CD14-positive monocyte (primary cell): ENCODE measurements around the gene FMO1. TPM values are rescaled to one million over a fixed set of nuclear protein-coding genes. Genes with fewer than 3 reads are reported as not detected.

Experiments
- DNase-seq, 3 donors: peaks; one replicate each; pipeline ENCODE4 v3.0.0-alpha.2; 2011 to 2022
- H2AFZ ChIP-seq: 2 replicates; pipeline ENCODE4 v1.6.0; 2012; ENCODE audit warnings: mild to moderate bottlenecking, low read depth, low read length, inconsistent platforms; ENCODE audit not compliant: insufficient read depth, poor library complexity, severe bottlenecking
- H3K27ac ChIP-seq, 2 donors: 1 replicate in 1 of 2; 2 replicates in 1 of 2; pipeline ENCODE4 v1.5.1; 2012 to 2013; ENCODE audit warnings: low read length in 2 of 2, control low read depth in 1 of 2, inconsistent platforms in 1 of 2, low read depth in 1 of 2, mild to moderate bottlenecking in 1 of 2
- H3K27me3 ChIP-seq, 2 donors: one replicate each; pipeline versions ENCODE4 v1.6.0 to v1.6.1; 2011 to 2013; ENCODE audit warnings: low read length in 2 of 2; ENCODE audit not compliant: control insufficient read depth in 2 of 2, insufficient read depth in 2 of 2
- H3K36me3 ChIP-seq, 2 donors: replicated peaks in 1 of 2; 1 replicate in 1 of 2; 2 replicates in 1 of 2; pipeline versions ENCODE4 v1.5.1 to v1.6.1; 2012 to 2013; ENCODE audit warnings: low read length in 2 of 2, control low read depth in 1 of 2, inconsistent platforms in 1 of 2, mild to moderate bottlenecking in 1 of 2; ENCODE audit not compliant: insufficient read depth in 2 of 2, control insufficient read depth in 1 of 2
- H3K4me1 ChIP-seq, 2 donors: 1 replicate in 1 of 2; 2 replicates in 1 of 2; pipeline versions ENCODE4 v1.5.1 to v1.6.1; 2012 to 2013; ENCODE audit warnings: low read length in 2 of 2, control low read depth in 1 of 2, inconsistent platforms in 1 of 2, mild to moderate bottlenecking in 1 of 2, moderate library complexity in 1 of 2; ENCODE audit not compliant: insufficient read depth in 2 of 2, control insufficient read depth in 1 of 2
- H3K4me2 ChIP-seq: replicated peaks from 2 replicates; pipeline ENCODE3; 2012; ENCODE audit warnings: low read length, moderate library complexity, mild to moderate bottlenecking; ENCODE audit not compliant: poor library complexity, severe bottlenecking; ENCODE audit errors: extremely low read depth
- H3K4me3 ChIP-seq, 3 experiments: fragments of 200-600 bp in 1 of 3; sonication (generic) in 1 of 3; replicated peaks in 1 of 3; 1 replicate in 2 of 3; 2 replicates in 1 of 3; pipeline ENCODE4 v1.5.1; 2011 to 2013; ENCODE audit warnings: low read length in 3 of 3, mild to moderate bottlenecking in 3 of 3, control low read depth in 2 of 3, low read depth in 2 of 3, inconsistent platforms in 1 of 3, moderate library complexity in 1 of 3
- H3K79me2 ChIP-seq: 2 replicates; pipeline ENCODE4 v1.6.0; 2012; ENCODE audit warnings: mild to moderate bottlenecking, control low read depth, inconsistent platforms, low read length, moderate library complexity; ENCODE audit not compliant: insufficient read depth
- H3K9ac ChIP-seq: 2 replicates; pipeline ENCODE4 v1.6.0; 2017; ENCODE audit warnings: low read length, mild to moderate bottlenecking; ENCODE audit not compliant: insufficient read depth, poor library complexity, severe bottlenecking
- H3K9me3 ChIP-seq, 2 donors: replicated peaks in 1 of 2; 1 replicate in 1 of 2; 2 replicates in 1 of 2; pipeline versions ENCODE4 v1.5.1 to v1.6.1; 2012 to 2013; ENCODE audit warnings: low read length in 2 of 2, control low read depth in 1 of 2; ENCODE audit not compliant: control insufficient read depth in 1 of 2, insufficient read depth in 1 of 2
- H4K20me1 ChIP-seq: 2 replicates; pipeline ENCODE4 v1.6.0; 2012; ENCODE audit warnings: mild to moderate bottlenecking, low read length, control low read depth, moderate library complexity; ENCODE audit not compliant: insufficient read depth
- H3K27ac Mint-ChIP-seq, 7 donors: one replicate each; pipeline ENCODE4 v1.8.0; 2020; ENCODE audit warnings: mild to moderate bottlenecking in 7 of 7, mixed read lengths in 7 of 7, moderate library complexity in 6 of 7, inconsistent platforms in 2 of 7
- H3K27me3 Mint-ChIP-seq, 3 donors: one replicate each; pipeline ENCODE4 v1.8.0; 2021 to 2022; ENCODE audit warnings: low read depth in 3 of 3, mild to moderate bottlenecking in 3 of 3, mixed read lengths in 3 of 3, moderate library complexity in 3 of 3, inconsistent platforms in 1 of 3
- H3K36me3 Mint-ChIP-seq, 2 donors: one replicate each; pipeline ENCODE4 v1.8.0; 2020; ENCODE audit warnings: mixed read lengths in 2 of 2, inconsistent platforms in 1 of 2, mild to moderate bottlenecking in 1 of 2
- H3K4me1 Mint-ChIP-seq: one replicate; pipeline ENCODE4 v1.8.0; 2020; ENCODE audit warnings: mild to moderate bottlenecking, mixed read lengths
- H3K4me3 Mint-ChIP-seq, 2 donors: one replicate each; pipeline ENCODE4 v1.8.0; 2020; ENCODE audit warnings: mild to moderate bottlenecking in 2 of 2, mixed read lengths in 2 of 2, moderate library complexity in 1 of 2
- H3K9me3 Mint-ChIP-seq, 7 donors: one replicate each; pipeline ENCODE4 v1.8.0; 2020 to 2022; ENCODE audit warnings: mixed read lengths in 7 of 7, mild to moderate bottlenecking in 6 of 7, moderate library complexity in 6 of 7, inconsistent platforms in 2 of 7
- WGBS: methylation state at CpG from one replicate; pipeline ENCODE4 v1.1.5; 2013; ENCODE audit warnings: missing lambda C conversion rate; ENCODE audit not compliant: insufficient coverage; 5-methylcytosine and 5-hydroxymethylcytosine counted together
- intact Hi-C, 2 donors: fragments of 100-400 bp; cut with micrococcal nuclease; formaldehyde crosslinking; loops; one replicate each; pipeline versions ENCODE4 v1.15.0 to v1.15.1; 2023
- polyA plus RNA-seq, 3 donors: library from polyadenylated mRNA; depleted of rRNA in 1 of 3; unstranded in 2 of 3; stranded (reverse) in 1 of 3; fragments of 300-500 nt in 2 of 3; fragments of >200 nt in 1 of 3; fragmentation: Illumina TruSeq in 2 of 3; gene quantifications; 1 replicate in 2 of 3; 2 replicates in 1 of 3; pipeline ENCODE4 v1.2.3, GENCODE V29; 2012 to 2021
- TF ChIP-seq, protein P1 (sequence below): fragments of 200-600 bp; IDR thresholded peaks from one replicate; pipeline ENCODE4 v1.8.0; 2022; ENCODE audit warnings: antibody characterized with exemption, mild to moderate bottlenecking

The FMO1 gene
- polyA plus RNA-seq, 3 donors = not detected

DNA sequence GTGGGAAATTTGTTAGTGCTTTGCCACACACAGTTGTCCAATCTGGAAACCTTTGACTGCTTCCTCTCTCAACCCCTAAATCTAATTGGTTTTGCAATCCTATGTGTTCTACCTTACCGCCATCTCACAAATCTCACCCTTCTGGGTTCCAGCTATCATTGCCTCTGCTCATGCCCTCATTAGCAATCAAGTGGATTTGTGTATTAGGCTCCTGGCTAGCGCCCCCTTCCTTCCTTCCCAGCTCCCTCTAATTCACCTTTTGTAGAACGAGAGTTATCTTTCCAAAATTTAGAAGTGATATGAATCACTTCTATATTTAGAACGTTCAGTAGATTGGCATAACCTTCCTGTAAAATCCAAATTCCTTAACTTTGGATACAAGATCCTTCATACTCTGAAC lies 18.6 kb downstream of the FMO1 start:
- WGBS = no CpG with 5 or more reads among the region's 4 CpGs
- TF ChIP-seq, protein P1, sequence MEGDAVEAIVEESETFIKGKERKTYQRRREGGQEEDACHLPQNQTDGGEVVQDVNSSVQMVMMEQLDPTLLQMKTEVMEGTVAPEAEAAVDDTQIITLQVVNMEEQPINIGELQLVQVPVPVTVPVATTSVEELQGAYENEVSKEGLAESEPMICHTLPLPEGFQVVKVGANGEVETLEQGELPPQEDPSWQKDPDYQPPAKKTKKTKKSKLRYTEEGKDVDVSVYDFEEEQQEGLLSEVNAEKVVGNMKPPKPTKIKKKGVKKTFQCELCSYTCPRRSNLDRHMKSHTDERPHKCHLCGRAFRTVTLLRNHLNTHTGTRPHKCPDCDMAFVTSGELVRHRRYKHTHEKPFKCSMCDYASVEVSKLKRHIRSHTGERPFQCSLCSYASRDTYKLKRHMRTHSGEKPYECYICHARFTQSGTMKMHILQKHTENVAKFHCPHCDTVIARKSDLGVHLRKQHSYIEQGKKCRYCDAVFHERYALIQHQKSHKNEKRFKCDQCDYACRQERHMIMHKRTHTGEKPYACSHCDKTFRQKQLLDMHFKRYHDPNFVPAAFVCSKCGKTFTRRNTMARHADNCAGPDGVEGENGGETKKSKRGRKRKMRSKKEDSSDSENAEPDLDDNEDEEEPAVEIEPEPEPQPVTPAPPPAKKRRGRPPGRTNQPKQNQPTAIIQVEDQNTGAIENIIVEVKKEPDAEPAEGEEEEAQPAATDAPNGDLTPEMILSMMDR = no peak
- no peaks in the 10 kb centered on the region for H3K27me3 ChIP-seq
- H3K4me2 ChIP-seq = no peak overlapping the region
- H3K9ac ChIP-seq = no peak overlapping the region
- H3K27ac ChIP-seq = no peak overlapping the region
- peaks cover 2 to 5% (median 2%) of the 10 kb centered on the region in 3 donors for H3K27me3 Mint-ChIP-seq
- H3K4me3 Mint-ChIP-seq = no peak overlapping the region
- intact Hi-C loops = no loop called here
- peaks cover 0 to 4% (median 2%) of the 10 kb centered on the region in 7 donors for H3K9me3 Mint-ChIP-seq
- no peaks in the 10 kb centered on the region for H3K79me2 ChIP-seq
- no peak overlapping the region for H3K27ac Mint-ChIP-seq
- no peaks in the 10 kb centered on the region for H3K36me3 Mint-ChIP-seq
- no peak overlapping the region for H3K4me3 ChIP-seq
- H3K4me1 Mint-ChIP-seq = no peaks in the 10 kb centered on the region
- H4K20me1 ChIP-seq = no peaks in the 10 kb centered on the region
- no peaks in the 10 kb centered on the region for H3K36me3 ChIP-seq
- no peak overlapping the region for H2AFZ ChIP-seq
- H3K4me1 ChIP-seq = no peaks in the 10 kb centered on the region
- DNase-seq = no peak
- no peaks in the 10 kb centered on the region for H3K9me3 ChIP-seq

DNA sequence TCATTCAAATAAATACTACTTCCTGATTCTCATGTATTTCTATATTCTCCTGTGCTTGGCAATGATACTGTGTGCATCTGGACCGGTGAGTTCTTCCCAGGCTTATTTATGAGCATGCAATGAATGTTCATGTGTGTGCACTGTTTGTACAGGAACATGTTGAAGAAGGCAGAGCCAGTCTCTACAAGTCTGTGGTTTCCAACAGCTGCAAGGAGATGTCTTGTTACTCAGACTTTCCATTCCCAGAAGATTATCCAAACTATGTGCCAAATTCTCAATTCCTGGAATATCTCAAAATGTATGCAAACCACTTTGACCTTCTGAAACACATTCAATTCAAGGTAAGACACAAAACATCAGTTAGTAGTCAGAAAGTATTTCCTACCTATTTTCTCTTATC lies 19.1 kb downstream of the FMO1 start:
- H3K4me1 ChIP-seq = no peaks in the 10 kb centered on the region
- no peaks in the 10 kb centered on the region for H3K36me3 ChIP-seq
- H2AFZ ChIP-seq = no peak overlapping the region
- Mint-ChIP-seq H3K27me3 (peaks cover 2 to 6% (median 4%) of the 10 kb centered on the region in 3 donors), H3K9me3 (peaks cover 0 to 4% (median 2%) of the 10 kb centered on the region in 7 donors), H3K36me3 (no peaks in the 10 kb centered on the region), H3K27ac (no peak overlapping the region), H3K4me1 (no peaks in the 10 kb centered on the region), H3K4me3 (no peak overlapping the region)
- H3K27ac ChIP-seq = no peak overlapping the region
- H3K9me3 ChIP-seq = no peaks in the 10 kb centered on the region
- TF ChIP-seq, protein P1 = no peak
- intact Hi-C loops = no loop called here
- no peaks in the 10 kb centered on the region for H3K27me3 ChIP-seq
- no peak overlapping the region for H3K4me3 ChIP-seq
- H4K20me1 ChIP-seq = no peaks in the 10 kb centered on the region
- no peak overlapping the region for H3K9ac ChIP-seq
- H3K4me2 ChIP-seq = no peak overlapping the region
- WGBS = no CpG with 5 or more reads among the region's 1 CpG
- no peaks in the 10 kb centered on the region for H3K79me2 ChIP-seq
- no peak for DNase-seq
